ENCODE results near the gene HNRNPAB. TPM values are rescaled to one million over a fixed set of nuclear protein-coding genes. Genes with fewer than 3 reads are reported as not detected.

The HNRNPAB gene
- total RNA-seq, 2 experiments from 2014 or later, result 268 to 391 TPM

- H3K4me3 Mint-ChIP-seq, result peak overlapping the region; percentile 76
- CTCF ChIA-PET, result interaction anchor here (0.7 to 2.4 kb wide), 7 partner anchors 17 to 321 kb away, joined by 3 to 8 read pairs (median 3); partner anchors contain the start of gene HNRNPAB
- peak overlapping the region; percentile 73 for H3K27ac Mint-ChIP-seq
- peaks cover 73% of the 10 kb centered on the region for H3K4me1 Mint-ChIP-seq
- DNase-seq, result no peak
- ATAC-seq, result no peak
- no peaks in the 10 kb centered on the region for H3K27me3 Mint-ChIP-seq
- H3K9me3 Mint-ChIP-seq (ENCODE audit: low read depth), result no peaks in the 10 kb centered on the region
- H3K36me3 Mint-ChIP-seq, result peaks cover 52% of the 10 kb centered on the region
Measured at GRCh38 chr5:178230879-178231538, 26.7 kb downstream of the HNRNPAB start.

GRCh38 chr5:178231539-178232123 is 27.3 kb downstream of the HNRNPAB start:
- Mint-ChIP-seq H3K4me3 (peak overlapping the region; percentile 76), H3K27ac (peak overlapping the region; percentile 73), H3K9me3 (ENCODE audit: low read depth) (no peaks in the 10 kb centered on the region), H3K36me3 (peaks cover 49% of the 10 kb centered on the region), H3K4me1 (peaks cover 77% of the 10 kb centered on the region), H3K27me3 (no peaks in the 10 kb centered on the region)
- no peak for ATAC-seq
- no peak for DNase-seq
- CTCF ChIA-PET, result interaction anchor here (1.0 to 2.4 kb wide), 6 partner anchors 17 to 320 kb away, joined by 3 to 8 read pairs (median 3); partner anchors contain the start of gene HNRNPAB

GRCh38 chr5:178232124-178232919 is 28.0 kb downstream of the HNRNPAB start, which contains the start of gene PHYKPL:
Gene PHYKPL, minus strand, starts transcription at chr5:178232802. Its CDS starts 252 bp downstream, at chr5:178232550.
- Mint-ChIP-seq H3K9me3 (ENCODE audit: low read depth) (no peaks in the 10 kb centered on the region), H3K27me3 (no peaks in the 10 kb centered on the region), H3K36me3 (peaks cover 42% of the 10 kb centered on the region), H3K27ac (peak within 1 kb of the TSS; percentile 85), H3K4me1 (peaks cover 80% of the 10 kb centered on the region), H3K4me3 (peak within 1 kb of the TSS; percentile 76)
- CTCF ChIA-PET, result interaction anchor here (1.1 to 2.4 kb wide), 3 partner anchors 19 to 28 kb away, joined by 3 to 8 read pairs (median 4); partner anchors contain the start of gene HNRNPAB
- peak; percentile 68 for ATAC-seq
- DNase-seq, result peak; percentile 85

- ATAC-seq (no peak), DNase-seq (no peak)
- H3K36me3 Mint-ChIP-seq, result peaks cover 36% of the 10 kb centered on the region
- H3K4me3 Mint-ChIP-seq, result peak overlapping the region; percentile 64
- CTCF ChIA-PET, result interaction anchor here (1.1 to 1.7 kb wide), 2 partner anchors 19 to 21 kb away, joined by 3 to 4 read pairs; no protein-coding TSS in a partner anchor
- H3K4me1 Mint-ChIP-seq, result peaks cover 80% of the 10 kb centered on the region
- H3K27ac Mint-ChIP-seq, result peak overlapping the region; percentile 85
- no peaks in the 10 kb centered on the region for H3K27me3 Mint-ChIP-seq
- no peaks in the 10 kb centered on the region for H3K9me3 Mint-ChIP-seq (ENCODE audit: low read depth)
Measured at GRCh38 chr5:178232920-178233429, 28.6 kb downstream of the HNRNPAB start.

- H3K4me1 Mint-ChIP-seq, result peaks cover 84% of the 10 kb centered on the region
- peaks cover 25% of the 10 kb centered on the region for H3K36me3 Mint-ChIP-seq
- ATAC-seq (no peak), DNase-seq (no peak)
- H3K27me3 Mint-ChIP-seq, result no peaks in the 10 kb centered on the region
- no peak overlapping the region for H3K4me3 Mint-ChIP-seq
- peak overlapping the region; percentile 36 for H3K27ac Mint-ChIP-seq
- CTCF ChIA-PET, result interaction anchor here (0.6 to 4.3 kb wide), 25 partner anchors 8 to 1260 kb away, joined by 3 to 44 read pairs (median 4); partner anchors contain the start of gene HNRNPAB
- no peaks in the 10 kb centered on the region for H3K9me3 Mint-ChIP-seq (ENCODE audit: low read depth)
Measured at GRCh38 chr5:178234121-178234749, 29.9 kb downstream of the HNRNPAB start.

- Mint-ChIP-seq H3K9me3 (ENCODE audit: low read depth) (no peaks in the 10 kb centered on the region), H3K36me3 (peaks cover 18% of the 10 kb centered on the region), H3K4me3 (no peak overlapping the region), H3K27me3 (no peaks in the 10 kb centered on the region), H3K4me1 (peaks cover 82% of the 10 kb centered on the region), H3K27ac (peak overlapping the region; percentile 74)
- CTCF ChIA-PET, result interaction anchor here (0.6 to 4.3 kb wide), 27 partner anchors 9 to 1315 kb away, joined by 3 to 44 read pairs (median 4); partner anchors contain the start of genes HNRNPAB and RUFY1
- DNase-seq (peak; percentile 90), ATAC-seq (peak; percentile 17)
Measured at GRCh38 chr5:178234750-178235587, 30.6 kb downstream of the HNRNPAB start.

GRCh38 chr5:178235588-178235974 is 31.2 kb downstream of the HNRNPAB start:
- H3K4me3 Mint-ChIP-seq, result no peak overlapping the region
- peaks cover 14% of the 10 kb centered on the region for H3K36me3 Mint-ChIP-seq
- DNase-seq, result no peak
- peaks cover 81% of the 10 kb centered on the region for H3K4me1 Mint-ChIP-seq
- ATAC-seq, result no peak
- peak overlapping the region; percentile 74 for H3K27ac Mint-ChIP-seq
- H3K9me3 Mint-ChIP-seq (ENCODE audit: low read depth), result no peaks in the 10 kb centered on the region
- CTCF ChIA-PET, result interaction anchor here (0.7 to 4.3 kb wide), 27 partner anchors 8 to 1315 kb away, joined by 3 to 44 read pairs (median 4); partner anchors contain the start of genes HNRNPAB and RUFY1
- no peaks in the 10 kb centered on the region for H3K27me3 Mint-ChIP-seq

GRCh38 chr5:178236126-178236525 is 31.8 kb downstream of the HNRNPAB start:
- ATAC-seq, result no peak
- H3K9me3 Mint-ChIP-seq (ENCODE audit: low read depth), result no peaks in the 10 kb centered on the region
- H3K4me1 Mint-ChIP-seq, result peaks cover 81% of the 10 kb centered on the region
- H3K4me3 Mint-ChIP-seq, result no peak overlapping the region
- H3K27ac Mint-ChIP-seq, result peak overlapping the region; percentile 99
- no peaks in the 10 kb centered on the region for H3K27me3 Mint-ChIP-seq
- H3K36me3 Mint-ChIP-seq, result peaks cover 9% of the 10 kb centered on the region
- DNase-seq, result no peak
- CTCF ChIA-PET, result interaction anchor here (0.7 to 4.3 kb wide), 5 partner anchors 16 to 817 kb away, joined by 3 to 44 read pairs (median 11); no protein-coding TSS in a partner anchor

- Mint-ChIP-seq H3K27me3 (no peaks in the 10 kb centered on the region), H3K27ac (peak overlapping the region; percentile 99), H3K4me1 (peaks cover 83% of the 10 kb centered on the region), H3K36me3 (peaks cover 3% of the 10 kb centered on the region), H3K9me3 (ENCODE audit: low read depth) (no peaks in the 10 kb centered on the region), H3K4me3 (no peak overlapping the region)
- DNase-seq, result no peak
- CTCF ChIA-PET, result interaction anchor here (0.8 to 4.3 kb wide), 4 partner anchors 12 to 313 kb away, joined by 3 to 44 read pairs (median 18); no protein-coding TSS in a partner anchor
- no peak for ATAC-seq
Measured at GRCh38 chr5:178236679-178237078, 32.3 kb downstream of the HNRNPAB start.

- H3K27me3 Mint-ChIP-seq, result no peaks in the 10 kb centered on the region
- H3K27ac Mint-ChIP-seq, result peak overlapping the region; percentile 99
- DNase-seq, result no peak
- ATAC-seq, result no peak
- no peak overlapping the region for H3K4me3 Mint-ChIP-seq
- H3K36me3 Mint-ChIP-seq, result no peaks in the 10 kb centered on the region
- CTCF ChIA-PET, result interaction anchor here (0.6 to 4.3 kb wide), 7 partner anchors 11 to 41 kb away, joined by 3 to 44 read pairs (median 6); no protein-coding TSS in a partner anchor
- H3K4me1 Mint-ChIP-seq, result peaks cover 92% of the 10 kb centered on the region
- H3K9me3 Mint-ChIP-seq (ENCODE audit: low read depth), result no peaks in the 10 kb centered on the region
Measured at GRCh38 chr5:178237431-178238312, 33.3 kb downstream of the HNRNPAB start.

- DNase-seq (no peak), ATAC-seq (no peak)
- H3K4me1 Mint-ChIP-seq, result peaks cover 88% of the 10 kb centered on the region
- H3K27me3 Mint-ChIP-seq, result no peaks in the 10 kb centered on the region
- no peaks in the 10 kb centered on the region for H3K36me3 Mint-ChIP-seq
- H3K27ac Mint-ChIP-seq, result peak overlapping the region; percentile 99
- CTCF ChIA-PET, result interaction anchor here (1.2 to 3.9 kb wide), 5 partner anchors 11 to 27 kb away, joined by 3 to 22 read pairs (median 6); no protein-coding TSS in a partner anchor
- H3K4me3 Mint-ChIP-seq, result peak overlapping the region; percentile 32
- no peaks in the 10 kb centered on the region for H3K9me3 Mint-ChIP-seq (ENCODE audit: low read depth)
Measured at GRCh38 chr5:178238313-178238635, 33.9 kb downstream of the HNRNPAB start.
